Neural progenitor cell (in vitro differentiated cells): ENCODE results near the gene TMCC3. TPM values are rescaled to one million over a fixed set of nuclear protein-coding genes. Genes with fewer than 3 reads are reported as not detected.
"Not testable (repeated sequence)": the region's sequence is repeated elsewhere in the genome, so short reads cannot be mapped to it uniquely, and the experiment has no call there.

Source experiments
- DNase-seq: peaks from one replicate; pipeline ENCODE4 v3.0.0-alpha.2; 2016; ENCODE audit warnings: low spot score
- H2AFZ ChIP-seq: fragments of 200-600 bp; sonication (generic); replicated peaks from 2 replicates; pipeline ENCODE4 v1.6.1; 2016; ENCODE audit warnings: antibody characterized with exemption
- H3F3A ChIP-seq: fragments of 200-600 bp; sonication (generic); 2 replicates; pipeline ENCODE4 v1.6.1; 2016; ENCODE audit warnings: antibody characterized with exemption, low read depth
- H3K27ac ChIP-seq: fragments of 200-600 bp; sonication (generic); 2 replicates; pipeline ENCODE4 v1.5.1; 2016; ENCODE audit warnings: mild to moderate bottlenecking
- H3K27me3 ChIP-seq: fragments of 200-600 bp; sonication (generic); 2 replicates; pipeline ENCODE4 v1.6.1; 2016; ENCODE audit warnings: mild to moderate bottlenecking, moderate library complexity
- H3K36me3 ChIP-seq: fragments of 200-600 bp; sonication (generic); 2 replicates; pipeline ENCODE4 v1.5.1; 2016
- H3K4me1 ChIP-seq: fragments of 200-600 bp; sonication (generic); 2 replicates; pipeline ENCODE4 v1.6.1; 2016; ENCODE audit warnings: mixed run types
- H3K4me2 ChIP-seq: fragments of 200-600 bp; sonication (generic); 2 replicates; pipeline ENCODE4 v1.6.1; 2016
- H3K4me3 ChIP-seq: fragments of 200-600 bp; sonication (generic); 2 replicates; pipeline ENCODE4 v1.5.1; 2016
- H3K79me2 ChIP-seq: fragments of 200-600 bp; sonication (generic); 2 replicates; pipeline ENCODE4 v1.6.1; 2016; ENCODE audit warnings: low read depth
- H3K9ac ChIP-seq: fragments of 200-600 bp; sonication (generic); 2 replicates; pipeline ENCODE4 v1.6.1; 2016
- H3K9me3 ChIP-seq: fragments of 200-600 bp; sonication (generic); 2 replicates; pipeline ENCODE4 v1.5.1; 2016; ENCODE audit warnings: low read depth
- H4K20me1 ChIP-seq: fragments of 200-600 bp; sonication (generic); 2 replicates; pipeline ENCODE4 v1.6.1; 2016; ENCODE audit warnings: low read depth
- H3K27ac Mint-ChIP-seq: 3 replicates; pipeline ENCODE4 v1.8.0; 2021; ENCODE audit warnings: mixed read lengths
- H3K27me3 Mint-ChIP-seq: 2 replicates; pipeline ENCODE4 v1.8.0; 2022; ENCODE audit warnings: low read depth, mild to moderate bottlenecking, inconsistent platforms, moderate library complexity, mixed read lengths; ENCODE audit not compliant: insufficient read depth
- H3K36me3 Mint-ChIP-seq: 3 replicates; pipeline ENCODE4 v1.8.0; 2021; ENCODE audit warnings: mixed read lengths
- H3K4me1 Mint-ChIP-seq: 3 replicates; pipeline ENCODE4 v1.8.0; 2021; ENCODE audit warnings: mixed read lengths
- H3K4me3 Mint-ChIP-seq: 3 replicates; pipeline ENCODE4 v1.8.0; 2021; ENCODE audit warnings: mild to moderate bottlenecking, moderate library complexity, mixed read lengths
- H3K9me3 Mint-ChIP-seq: 3 replicates; pipeline ENCODE4 v1.8.0; 2020; ENCODE audit warnings: mixed read lengths
- EZH2 ChIP-seq: fragments of 200-600 bp; sonication (generic); IDR thresholded peaks from 2 replicates; pipeline ENCODE4 v1.6.1; 2017; ENCODE audit warnings: antibody characterized with exemption, mild to moderate bottlenecking, moderate library complexity
- EZH2phosphoT487 ChIP-seq: fragments of 200-600 bp; sonication (generic); IDR thresholded peaks from 2 replicates; pipeline ENCODE4 v1.6.1; 2017; ENCODE audit warnings: antibody characterized with exemption
- total RNA-seq: library from RNA; depleted of rRNA; stranded (reverse); fragments of >200 nt; gene quantifications from 2 replicates; pipeline ENCODE4 v1.2.3, GENCODE V29; 2015; ENCODE audit warnings: low replicate concordance
- TF ChIP-seq, protein P1 (sequence below): fragments of 200-600 bp; sonication (generic); IDR thresholded peaks from 2 replicates; pipeline ENCODE4 v1.5.1; 2017; ENCODE audit warnings: antibody characterized with exemption, mild to moderate bottlenecking

Gene TMCC3
- total RNA-seq, 1 donor from 2014 or later = 9.5 TPM

DNA sequence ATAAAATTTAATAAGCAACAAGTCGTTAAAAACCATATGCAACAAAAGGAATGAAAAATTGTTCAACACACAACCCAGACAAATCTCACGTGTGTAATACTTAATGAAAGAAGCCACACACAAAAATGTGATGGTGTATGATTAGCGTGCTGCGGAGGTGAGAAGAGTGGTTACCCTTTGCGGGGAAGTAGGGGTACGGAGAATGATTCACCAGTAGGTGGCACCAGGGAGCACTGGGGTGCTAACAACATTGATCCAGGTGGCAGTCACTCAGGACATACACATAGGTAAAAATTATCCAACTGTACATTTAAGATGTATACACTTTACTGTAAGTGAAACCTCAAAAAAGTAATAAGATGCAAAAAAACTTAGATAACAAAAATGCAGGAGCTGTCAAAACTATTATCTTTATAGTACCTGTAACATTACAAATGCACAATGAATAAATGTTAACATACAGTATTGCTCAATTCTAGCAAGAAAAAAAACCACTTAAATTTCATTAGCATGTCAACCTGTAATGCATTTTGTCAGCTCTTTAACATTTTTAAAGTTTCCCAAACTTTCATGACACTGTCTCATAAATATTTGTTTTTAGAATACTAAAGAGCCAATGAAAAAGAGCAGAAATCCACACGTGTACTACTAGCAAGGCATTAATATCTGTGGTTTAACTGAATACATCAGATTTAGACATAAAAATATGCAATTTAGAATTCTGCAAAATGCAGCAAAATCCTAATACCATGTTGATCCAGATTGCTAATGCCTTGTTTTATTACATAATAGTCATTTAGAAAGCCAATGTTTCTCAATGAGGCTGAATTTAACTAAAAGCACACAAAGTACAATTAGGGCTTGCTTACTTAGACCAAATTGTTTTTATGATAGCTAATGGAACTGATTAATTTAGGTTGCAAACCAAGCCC lies 46.7 kb downstream of the TMCC3 start:
- no peaks in the 10 kb centered on the region for H3K9me3 ChIP-seq
- no peak overlapping the region for H3K27ac ChIP-seq
- peak; percentile 22 for DNase-seq

DNA sequence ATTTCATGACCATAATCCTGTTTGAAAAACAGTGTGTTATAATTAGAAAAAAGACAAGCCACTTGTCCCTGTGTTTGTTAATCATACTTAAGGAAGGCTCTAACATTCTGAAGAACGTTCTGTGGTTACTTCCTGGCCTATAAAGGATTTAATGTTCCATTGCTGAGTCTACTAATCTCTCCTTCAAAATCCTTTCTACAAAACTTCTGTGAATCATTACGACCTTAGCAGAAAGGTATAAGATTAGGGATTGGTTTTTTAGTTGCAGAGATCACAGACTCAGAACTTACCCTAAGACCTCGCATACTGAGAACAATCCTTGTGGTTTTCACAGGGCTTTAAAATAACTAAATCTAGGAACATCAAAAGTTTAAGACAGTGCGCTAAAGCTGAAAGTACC lies 48.3 kb downstream of the TMCC3 start:
- Histone ChIP-seq H3K79me2 (no peaks in the 10 kb centered on the region), H3K36me3 (no peaks in the 10 kb centered on the region), H3F3A (no peaks in the 10 kb centered on the region), H3K9me3 (no peaks in the 10 kb centered on the region), H3K4me3 (no peak overlapping the region), H3K4me2 (no peak overlapping the region), H3K9ac (no peak overlapping the region), H4K20me1 (no peaks in the 10 kb centered on the region), H3K27me3 (no peaks in the 10 kb centered on the region), H2AFZ (no peak overlapping the region), H3K4me1 (no peaks in the 10 kb centered on the region), H3K27ac (no peak overlapping the region)
- Mint-ChIP-seq H3K27ac (no peak overlapping the region), H3K4me3 (no peak overlapping the region), H3K36me3 (peaks cover 6% of the 10 kb centered on the region), H3K9me3 (peaks cover 14% of the 10 kb centered on the region), H3K27me3 (peaks cover 2% of the 10 kb centered on the region), H3K4me1 (peaks cover 3% of the 10 kb centered on the region)
- TF ChIP-seq EZH2phosphoT487 (no peak), EZH2 (no peak)
- TF ChIP-seq, protein P1, sequence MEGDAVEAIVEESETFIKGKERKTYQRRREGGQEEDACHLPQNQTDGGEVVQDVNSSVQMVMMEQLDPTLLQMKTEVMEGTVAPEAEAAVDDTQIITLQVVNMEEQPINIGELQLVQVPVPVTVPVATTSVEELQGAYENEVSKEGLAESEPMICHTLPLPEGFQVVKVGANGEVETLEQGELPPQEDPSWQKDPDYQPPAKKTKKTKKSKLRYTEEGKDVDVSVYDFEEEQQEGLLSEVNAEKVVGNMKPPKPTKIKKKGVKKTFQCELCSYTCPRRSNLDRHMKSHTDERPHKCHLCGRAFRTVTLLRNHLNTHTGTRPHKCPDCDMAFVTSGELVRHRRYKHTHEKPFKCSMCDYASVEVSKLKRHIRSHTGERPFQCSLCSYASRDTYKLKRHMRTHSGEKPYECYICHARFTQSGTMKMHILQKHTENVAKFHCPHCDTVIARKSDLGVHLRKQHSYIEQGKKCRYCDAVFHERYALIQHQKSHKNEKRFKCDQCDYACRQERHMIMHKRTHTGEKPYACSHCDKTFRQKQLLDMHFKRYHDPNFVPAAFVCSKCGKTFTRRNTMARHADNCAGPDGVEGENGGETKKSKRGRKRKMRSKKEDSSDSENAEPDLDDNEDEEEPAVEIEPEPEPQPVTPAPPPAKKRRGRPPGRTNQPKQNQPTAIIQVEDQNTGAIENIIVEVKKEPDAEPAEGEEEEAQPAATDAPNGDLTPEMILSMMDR = no peak
- no peak for DNase-seq

More for the DNA sequence above, 46.7 kb downstream of the TMCC3 start:
- Mint-ChIP-seq H3K4me3 (no peak overlapping the region), H3K36me3 (peaks cover 8% of the 10 kb centered on the region), H3K27ac (no peak overlapping the region), H3K27me3 (peaks cover 2% of the 10 kb centered on the region), H3K4me1 (peaks cover 3% of the 10 kb centered on the region), H3K9me3 (peaks cover 23% of the 10 kb centered on the region)
- H3K79me2 ChIP-seq = no peaks in the 10 kb centered on the region
- H2AFZ ChIP-seq = no peak overlapping the region
- TF ChIP-seq, protein P1 = peak; percentile 58
- no peak for TF ChIP-seq EZH2phosphoT487
- no peak for TF ChIP-seq EZH2
- no peaks in the 10 kb centered on the region for H4K20me1 ChIP-seq
- H3K4me1 ChIP-seq = no peaks in the 10 kb centered on the region
- no peak overlapping the region for H3K4me3 ChIP-seq
- no peak overlapping the region for H3K9ac ChIP-seq
- H3K36me3 ChIP-seq = no peaks in the 10 kb centered on the region
- H3K27me3 ChIP-seq = no peaks in the 10 kb centered on the region
- no peaks in the 10 kb centered on the region for H3F3A ChIP-seq
- H3K4me2 ChIP-seq = no peak overlapping the region

DNA sequence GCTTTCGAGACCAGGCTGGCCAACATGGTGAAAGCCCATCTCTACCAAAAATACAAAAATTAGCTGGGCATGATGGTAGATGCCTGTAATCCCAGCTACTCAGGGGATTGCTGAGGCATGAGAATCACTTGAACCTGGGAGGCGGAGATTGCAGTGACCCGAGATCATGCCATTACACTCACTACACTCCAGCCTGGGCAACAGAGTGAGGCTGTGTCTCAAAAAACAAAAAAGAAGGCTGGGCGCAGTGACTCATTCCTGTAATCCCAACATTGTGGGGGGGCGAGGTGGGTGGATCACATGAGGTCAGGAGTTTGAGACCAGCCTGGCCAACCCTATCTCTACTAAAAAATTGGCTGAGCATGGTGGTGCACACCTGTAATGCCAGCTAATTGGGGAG lies 49.0 kb downstream of the TMCC3 start:
- not testable (repeated sequence) for DNase-seq, H3K27ac ChIP-seq, H3K9me3 ChIP-seq, H3K4me3 ChIP-seq, H3K27me3 Mint-ChIP-seq, H3K9me3 Mint-ChIP-seq, H3K27ac Mint-ChIP-seq, H3K27me3 ChIP-seq, H3F3A ChIP-seq, H3K79me2 ChIP-seq, H3K36me3 ChIP-seq, H3K4me1 Mint-ChIP-seq, H3K36me3 Mint-ChIP-seq, H3K9ac ChIP-seq, H3K4me1 ChIP-seq, H4K20me1 ChIP-seq, H3K4me2 ChIP-seq, H3K4me3 Mint-ChIP-seq, H2AFZ ChIP-seq

DNA sequence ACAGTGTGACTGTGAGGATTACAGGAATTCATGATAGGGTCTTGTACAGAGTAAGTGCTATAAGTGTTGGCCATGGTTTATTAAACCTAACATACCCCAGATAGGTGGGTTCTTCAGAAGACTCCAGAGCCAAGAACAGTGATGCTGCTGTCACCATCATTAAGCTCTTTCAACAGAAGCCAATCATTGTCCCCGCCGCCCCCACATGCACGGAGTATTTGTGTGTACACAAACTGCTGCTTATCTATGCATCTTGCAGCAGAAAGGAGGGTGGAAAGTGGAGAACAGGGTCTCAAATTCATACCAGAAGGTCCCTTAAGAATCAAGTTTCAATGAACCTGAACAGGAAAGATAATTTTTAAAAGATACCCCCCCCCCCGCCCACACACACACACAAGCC lies 51.2 kb downstream of the TMCC3 start:
- Mint-ChIP-seq H3K4me3 (no peak overlapping the region), H3K4me1 (peaks cover 3% of the 10 kb centered on the region), H3K27ac (no peak overlapping the region), H3K9me3 (no peaks in the 10 kb centered on the region), H3K36me3 (no peaks in the 10 kb centered on the region), H3K27me3 (no peaks in the 10 kb centered on the region)
- Histone ChIP-seq H3K9ac (no peak overlapping the region), H3K27ac (no peak overlapping the region), H3K79me2 (no peaks in the 10 kb centered on the region), H3K4me2 (no peak overlapping the region), H4K20me1 (no peaks in the 10 kb centered on the region), H3K27me3 (no peaks in the 10 kb centered on the region), H3F3A (no peaks in the 10 kb centered on the region), H3K9me3 (no peaks in the 10 kb centered on the region), H3K4me3 (no peak overlapping the region), H2AFZ (no peak overlapping the region), H3K36me3 (no peaks in the 10 kb centered on the region), H3K4me1 (no peaks in the 10 kb centered on the region)
- DNase-seq = no peak
- TF ChIP-seq, protein P1 = no peak
- TF ChIP-seq EZH2 (no peak), EZH2phosphoT487 (no peak)
